HEK293T (cell line): ENCODE data around the gene HLA-DOA.

ENCODE experiments used
- CTCF ChIA-PET: fragments of 350-600 bp; formaldehyde crosslinking; extraction: SDS; loops from one replicate; lab custom pipeline; 2021; ENCODE audit warnings: antibody characterized with exemption, inconsistent platforms; lab: Yijun Ruan, JAX
- POLR2A ChIA-PET: fragments of 350-600 bp; formaldehyde crosslinking; extraction: SDS; loops from one replicate; lab custom pipeline; 2020; ENCODE audit warnings: antibody characterized with exemption, inconsistent platforms; lab: Yijun Ruan, JAX
- DNase-seq: peaks from one replicate; pipeline ENCODE4 v3.0.0; 2012; ENCODE audit warnings: mixed read lengths; ENCODE audit errors: extremely low spot score
- ARNT ChIP-seq: fragments of 450-650 bp; IDR thresholded peaks from 2 replicates; pipeline ENCODE4 v1.6.1; 2017; ENCODE audit warnings: mild to moderate bottlenecking
- BHLHE40 ChIP-seq: fragments of 450-650 bp; IDR thresholded peaks from 2 replicates; pipeline ENCODE4 v1.6.1; 2016; ENCODE audit warnings: mild to moderate bottlenecking, moderate library complexity, borderline replicate concordance
- CTBP1 ChIP-seq: fragments of 450-650 bp; IDR thresholded peaks from 2 replicates; pipeline ENCODE4 v1.6.1; 2016; ENCODE audit warnings: borderline replicate concordance
- ELF4 ChIP-seq: fragments of 450-650 bp; IDR thresholded peaks from 2 replicates; pipeline ENCODE4 v1.6.1; 2017; ENCODE audit warnings: antibody characterized with exemption
- FOXA1 ChIP-seq: fragments of 450-650 bp; IDR thresholded peaks from 2 replicates; pipeline ENCODE4 v1.6.1; 2016; ENCODE audit warnings: mild to moderate bottlenecking
- FOXK2 ChIP-seq: fragments of 450-650 bp; IDR thresholded peaks from 2 replicates; pipeline ENCODE4 v1.6.1; 2016; ENCODE audit warnings: mild to moderate bottlenecking
- FOXM1 ChIP-seq: fragments of 450-650 bp; IDR thresholded peaks from 2 replicates; pipeline ENCODE4 v1.6.1; 2017; ENCODE audit warnings: mild to moderate bottlenecking, borderline replicate concordance
- HDGF ChIP-seq: fragments of 450-650 bp; IDR thresholded peaks from 2 replicates; pipeline ENCODE4 v1.6.1; 2017; ENCODE audit warnings: antibody characterized with exemption, borderline replicate concordance
- L3MBTL2 ChIP-seq: fragments of 450-650 bp; conservative IDR thresholded peaks from 2 replicates; pipeline ENCODE4 v1.6.1; 2016; ENCODE audit warnings: mild to moderate bottlenecking
- LEF1 ChIP-seq: fragments of 450-650 bp; IDR thresholded peaks from 2 replicates; pipeline ENCODE4 v1.6.1; 2017; ENCODE audit warnings: mild to moderate bottlenecking, borderline replicate concordance
- NFRKB ChIP-seq: fragments of 450-650 bp; IDR thresholded peaks from 2 replicates; pipeline ENCODE4 v1.6.1; 2016; ENCODE audit warnings: mild to moderate bottlenecking, moderate library complexity
- SP1 ChIP-seq: fragments of 450-650 bp; IDR thresholded peaks from 2 replicates; pipeline ENCODE4 v1.6.1; 2017
- SUZ12 ChIP-seq: fragments of 450-650 bp; IDR thresholded peaks from 2 replicates; pipeline ENCODE4 v1.6.1; 2016; ENCODE audit warnings: mild to moderate bottlenecking
- TARDBP ChIP-seq: fragments of 450-650 bp; IDR thresholded peaks from 2 replicates; pipeline ENCODE4 v1.6.1; 2016
- ZNF384 ChIP-seq: fragments of 450-650 bp; IDR thresholded peaks from 2 replicates; pipeline ENCODE4 v1.6.1; 2016
- TF ChIP-seq, protein P1 (sequence below): fragments of 450-650 bp; IDR thresholded peaks from 2 replicates; pipeline ENCODE4 v1.6.1; 2016

The HLA-DOA gene

GRCh38 chr6:33000055-33000454 lies 9.3 kb downstream of the HLA-DOA start:
- DNase-seq: peak; percentile 33

GRCh38 chr6:32995448-32995847 lies 13.9 kb downstream of the HLA-DOA start:
- ChIA-PET POLR2A (no interaction called here), CTCF (interaction anchor here (0.6 kb wide), 1 partner anchor 9 kb away, joined by 3 read pairs; no protein-coding TSS in a partner anchor)
- no peak for DNase-seq
- TF ChIP-seq NFRKB: no peak
- no peak for TF ChIP-seq L3MBTL2
- no peak for TF ChIP-seq ZNF384
- no peak for TF ChIP-seq LEF1
- TF ChIP-seq BHLHE40: no peak
- TF ChIP-seq, protein P1, sequence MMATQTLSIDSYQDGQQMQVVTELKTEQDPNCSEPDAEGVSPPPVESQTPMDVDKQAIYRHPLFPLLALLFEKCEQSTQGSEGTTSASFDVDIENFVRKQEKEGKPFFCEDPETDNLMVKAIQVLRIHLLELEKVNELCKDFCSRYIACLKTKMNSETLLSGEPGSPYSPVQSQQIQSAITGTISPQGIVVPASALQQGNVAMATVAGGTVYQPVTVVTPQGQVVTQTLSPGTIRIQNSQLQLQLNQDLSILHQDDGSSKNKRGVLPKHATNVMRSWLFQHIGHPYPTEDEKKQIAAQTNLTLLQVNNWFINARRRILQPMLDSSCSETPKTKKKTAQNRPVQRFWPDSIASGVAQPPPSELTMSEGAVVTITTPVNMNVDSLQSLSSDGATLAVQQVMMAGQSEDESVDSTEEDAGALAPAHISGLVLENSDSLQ: no peak
- no peak for TF ChIP-seq TARDBP
- TF ChIP-seq FOXM1: no peak
- no peak for TF ChIP-seq CTBP1
- no peak for TF ChIP-seq SUZ12
- no peak for TF ChIP-seq SP1
- no peak for TF ChIP-seq ARNT
- no peak for TF ChIP-seq FOXK2
- no peak for TF ChIP-seq HDGF
- no peak for TF ChIP-seq FOXA1

More at GRCh38 chr6:33000055-33000454, 9.3 kb downstream of the HLA-DOA start:
- CTCF ChIA-PET: interaction anchor here (0.7 to 1.3 kb wide), 6 partner anchors 11 to 248 kb away, joined by 3 to 6 read pairs (median 4); no protein-coding TSS in a partner anchor
- POLR2A ChIA-PET: interaction anchor here (0.9 to 1.3 kb wide), 3 partner anchors 28 to 271 kb away, joined by 3 to 5 read pairs (median 3); partner anchors contain the start of gene VPS52
- TF ChIP-seq FOXA1: no peak
- no peak for TF ChIP-seq ZNF384
- TF ChIP-seq HDGF: no peak
- TF ChIP-seq FOXK2: no peak
- TF ChIP-seq NFRKB: no peak
- TF ChIP-seq ELF4: no peak
- no peak for TF ChIP-seq ARNT
- no peak for TF ChIP-seq SP1
- no peak for TF ChIP-seq L3MBTL2
- TF ChIP-seq SUZ12: no peak
- TF ChIP-seq BHLHE40: no peak
- no peak for TF ChIP-seq TARDBP
- no peak for TF ChIP-seq FOXM1
- no peak for TF ChIP-seq CTBP1
- TF ChIP-seq, protein P1: no peak
- TF ChIP-seq LEF1: no peak

DNA sequence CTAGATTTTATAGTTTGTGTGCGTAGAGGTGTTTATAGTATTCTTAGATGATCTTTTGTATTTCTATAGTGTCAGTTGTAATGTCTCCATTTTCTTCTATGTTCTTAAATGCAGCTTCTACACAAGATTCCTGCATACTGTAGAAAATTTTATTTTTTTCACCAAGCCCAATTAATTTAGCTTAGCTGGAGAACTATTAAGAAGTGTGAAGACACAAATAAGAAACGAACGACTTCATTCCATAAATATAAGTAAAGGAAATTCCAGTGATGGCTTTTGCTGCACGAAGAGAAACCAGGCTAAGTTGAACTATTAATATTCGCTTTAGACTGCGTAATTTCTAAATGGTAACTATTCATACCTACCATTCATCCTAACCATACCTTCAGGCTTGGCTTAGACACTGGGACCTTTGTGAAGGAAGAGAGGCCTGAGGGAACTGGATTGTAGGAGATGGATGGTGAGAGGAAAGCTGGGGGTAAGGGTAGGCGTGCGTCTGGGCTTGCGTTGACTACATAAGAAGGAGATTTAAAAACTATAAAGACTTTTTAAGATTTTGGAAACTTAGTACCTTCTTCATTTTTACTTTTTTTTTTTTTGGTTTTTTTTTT lies 15.9 kb downstream of the HLA-DOA start:
- CTCF ChIA-PET: interaction anchor here (1.6 kb wide), 1 partner anchor 9 kb away, joined by 8 read pairs; no protein-coding TSS in a partner anchor
- DNase-seq: no peak
- POLR2A ChIA-PET: no interaction called here
- TF ChIP-seq LEF1 (no peak), FOXK2 (no peak), TARDBP (no peak)

GRCh38 chr6:32991972-32992371 lies 17.4 kb downstream of the HLA-DOA start:
- ChIA-PET POLR2A (no interaction called here), CTCF (no interaction called here)
- no peak for TF ChIP-seq ARNT
- no peak for DNase-seq

- ChIA-PET POLR2A (interaction anchor here (0.9 to 2.3 kb wide), 4 partner anchors 10 to 95 kb away, joined by 3 to 11 read pairs (median 4); partner anchors contain the start of gene BRD2), CTCF (interaction anchor here (1.1 to 1.3 kb wide), 2 partner anchors 9 to 11 kb away, joined by 4 to 5 read pairs; no protein-coding TSS in a partner anchor)
- TF ChIP-seq, protein P1: peak; percentile 74
- TF ChIP-seq FOXK2: no peak
- DNase-seq: no peak
Measured at GRCh38 chr6:32989368-32989767, 20.0 kb downstream of the HLA-DOA start.

DNA sequence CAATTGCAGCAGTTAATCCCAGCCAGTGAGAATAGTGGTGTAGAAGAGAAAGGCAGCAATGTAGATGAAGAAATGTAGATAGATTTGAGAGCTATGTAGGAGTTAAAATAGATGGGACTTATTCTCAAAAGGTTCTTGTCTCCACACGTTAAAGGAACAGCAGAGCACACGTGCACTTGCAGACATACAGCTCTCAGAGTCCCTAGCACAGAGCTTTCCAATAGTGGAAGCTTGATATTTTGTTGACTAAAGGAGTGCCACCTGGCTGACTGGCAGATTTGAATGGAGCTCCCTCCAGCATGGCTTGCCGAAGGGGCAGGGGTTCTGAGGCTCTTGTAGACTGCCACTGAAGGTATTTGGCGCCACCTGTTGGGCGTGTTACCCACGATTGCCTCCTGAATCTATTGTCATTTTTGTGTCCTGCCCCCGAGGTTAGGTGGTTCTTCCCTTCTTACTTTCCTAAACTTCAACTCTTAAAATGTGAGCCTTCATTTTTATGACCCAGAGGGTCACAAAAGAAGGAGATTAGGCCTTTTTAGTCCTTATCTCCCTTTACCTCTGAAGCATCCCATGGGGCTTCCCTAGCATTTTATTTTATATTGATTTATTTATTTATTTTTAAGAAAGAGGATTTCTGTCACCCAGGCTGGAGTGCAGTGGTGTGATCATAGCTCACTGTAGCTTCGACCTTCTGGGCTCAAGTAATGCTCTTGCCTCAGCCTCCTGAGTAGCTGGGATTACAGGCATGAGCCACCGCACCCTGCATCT lies 24.6 kb downstream of the HLA-DOA start:
- peak; percentile 77 for DNase-seq
- ChIA-PET POLR2A (interaction anchor here (0.9 to 10.0 kb wide), 10 partner anchors 14 to 146 kb away, joined by 3 to 369 read pairs (median 6); partner anchors contain the start of genes BRD2, HLA-DMA and TAP2), CTCF (interaction anchor here (0.6 to 2.4 kb wide), 43 partner anchors 9 to 263 kb away, joined by 3 to 79 read pairs (median 6); partner anchors contain the start of genes HLA-DMA, HLA-DMB, HLA-DOA and TAP2)
- TF ChIP-seq ELF4 (no peak), TARDBP (no peak), ARNT (no peak), FOXA1 (no peak)
